GM12891 (cell line): ENCODE results near the gene LRRC72.

Experiments
- DNase-seq: peaks from one replicate; pipeline ENCODE4 v3.0.0; 2011; ENCODE audit warnings: low spot score; ENCODE audit not compliant: insufficient read length
- FAIRE-seq: peaks from 2 replicates; lab custom pipeline; 2011; peaks lifted over from hg19 to GRCh38; lab: Jason Lieb, UNC
- PAX5 ChIP-seq: IDR thresholded peaks from 2 replicates; pipeline ENCODE4 v1.6.1; 2011; ENCODE audit warnings: low read length, moderate library complexity, mild to moderate bottlenecking; ENCODE audit not compliant: insufficient read depth, severe bottlenecking
- POLR2A ChIP-seq: IDR thresholded peaks from 2 replicates; pipeline ENCODE4 v1.6.1; 2011; ENCODE audit warnings: low read depth, low read length, control low read depth
- POLR2AphosphoS5 ChIP-seq: IDR thresholded peaks from 2 replicates; pipeline ENCODE4 v1.6.1; 2011; ENCODE audit warnings: low read depth, low read length, control low read depth
- POU2F2 ChIP-seq: IDR thresholded peaks from 2 replicates; pipeline ENCODE4 v1.6.1; 2011; ENCODE audit warnings: low read depth, mild to moderate bottlenecking, control low read depth, low read length, moderate library complexity
- SPI1 ChIP-seq: IDR thresholded peaks from 2 replicates; pipeline ENCODE4 v1.6.1; 2011; ENCODE audit warnings: low read depth, low read length, control low read depth
- TAF1 ChIP-seq: IDR thresholded peaks from 2 replicates; pipeline ENCODE4 v1.6.1; 2011; ENCODE audit warnings: low read depth, low read length, control low read depth

The LRRC72 gene

DNA sequence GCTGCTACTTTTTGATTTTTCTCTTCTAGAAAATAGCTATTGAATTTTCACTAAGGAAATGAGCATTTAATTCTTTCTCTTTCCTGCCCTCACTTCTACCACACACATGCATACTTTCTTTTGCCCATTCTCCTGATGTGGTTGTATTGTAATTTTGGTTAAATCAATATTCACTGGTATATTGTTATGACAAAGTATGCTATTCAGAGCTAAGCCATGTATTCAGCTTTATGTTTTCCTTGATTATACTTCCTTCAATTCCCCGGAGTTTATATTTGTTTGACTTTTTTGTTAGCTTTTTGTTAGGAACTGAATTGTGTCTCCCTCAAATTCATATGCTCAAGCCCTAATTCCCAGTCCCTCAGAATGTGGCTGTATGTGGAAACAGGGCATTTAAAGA is 24.0 kb downstream of the LRRC72 start:
- DNase-seq (no peak), FAIRE-seq (no peak)
- no peak for TF ChIP-seq POLR2AphosphoS5
- TF ChIP-seq PAX5 = no peak
- TF ChIP-seq TAF1 = no peak
- TF ChIP-seq SPI1 = no peak
- TF ChIP-seq POU2F2 = no peak
- no peak for TF ChIP-seq POLR2A

DNA sequence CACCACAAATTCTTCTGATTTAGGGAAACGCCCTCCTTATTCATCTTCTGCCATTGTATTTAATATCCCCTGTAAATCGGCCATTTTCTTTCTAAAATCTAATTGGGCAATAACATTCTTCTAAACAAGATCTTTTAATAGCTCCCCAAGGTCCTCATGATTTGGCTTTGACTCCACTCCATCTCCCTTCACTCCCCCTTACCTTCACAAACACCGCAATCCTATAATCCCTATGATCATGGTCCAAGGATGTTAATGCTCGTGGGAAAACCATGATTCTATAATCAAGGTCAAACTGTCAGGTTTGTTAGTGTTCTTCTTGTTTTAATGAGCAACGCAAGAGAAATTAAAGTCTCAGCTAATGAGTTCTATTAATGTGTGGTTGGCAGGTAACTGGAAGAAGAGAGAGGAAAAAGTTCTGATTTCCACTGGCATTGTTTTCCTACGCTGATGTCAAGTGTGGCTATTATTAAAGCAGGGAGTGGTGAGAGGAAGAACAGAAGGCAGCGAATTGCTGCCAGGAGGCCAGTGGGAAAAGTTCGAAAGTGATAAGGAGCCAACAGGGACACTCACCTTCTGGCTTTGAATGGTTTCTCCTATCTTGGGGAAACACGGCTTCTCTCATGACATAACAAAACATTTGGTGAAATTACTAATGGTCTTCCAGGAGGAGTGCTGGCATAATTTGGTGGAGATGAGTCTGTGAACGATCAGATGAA is 28.1 kb downstream of the LRRC72 start:
- FAIRE-seq = no peak
- TF ChIP-seq SPI1 (no peak), PAX5 (no peak), POU2F2 (no peak), POLR2A (no peak), POLR2AphosphoS5 (no peak), TAF1 (no peak)
- DNase-seq = no peak

DNA sequence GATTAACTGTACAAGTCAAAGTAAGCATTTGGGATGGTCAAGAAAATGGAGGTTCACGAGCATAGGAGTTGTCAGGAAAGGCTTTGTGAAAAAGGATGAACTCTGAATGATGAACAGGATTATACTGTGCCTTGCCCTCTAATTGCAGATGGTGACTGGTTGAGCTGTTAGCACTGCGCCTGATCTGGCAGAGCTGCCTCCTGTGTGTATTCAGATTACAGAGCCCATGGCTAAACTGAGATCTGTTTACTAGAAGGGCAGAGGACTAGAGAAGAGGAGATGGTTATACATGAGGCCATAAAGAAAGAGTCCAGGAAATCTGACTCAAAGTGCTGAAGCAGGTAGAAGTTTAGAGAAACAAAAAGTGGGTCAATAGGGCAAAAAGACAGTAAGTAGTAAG is 29.7 kb downstream of the LRRC72 start:
- DNase-seq = no peak
- FAIRE-seq = no peak
- TF ChIP-seq PAX5 (no peak), POU2F2 (no peak), POLR2AphosphoS5 (no peak), POLR2A (no peak), TAF1 (no peak), SPI1 (no peak)

DNA sequence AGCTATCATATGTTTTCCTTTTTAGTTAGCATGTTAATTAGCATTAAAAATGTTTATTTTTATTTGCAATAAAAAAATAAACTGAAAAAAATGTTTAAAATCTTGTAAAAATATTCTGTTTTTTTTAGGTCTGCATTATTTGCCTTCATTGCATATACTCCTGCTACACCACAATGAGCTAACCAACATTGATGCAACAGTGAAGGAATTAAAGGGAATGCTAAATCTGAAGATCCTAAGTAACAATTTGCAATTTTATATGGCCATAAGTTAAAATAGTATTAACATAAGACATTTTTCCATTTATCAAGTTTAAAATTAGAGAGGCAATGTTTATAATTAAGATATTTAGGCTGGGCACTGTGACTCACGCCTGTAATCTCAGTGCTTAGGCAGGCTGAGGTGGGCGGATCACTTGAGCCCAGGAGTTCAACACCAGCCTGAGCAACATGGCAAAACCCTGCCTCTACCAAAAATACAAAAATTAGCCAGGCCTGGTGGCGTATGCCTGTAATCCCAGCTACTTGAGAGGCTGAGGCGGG is 32.2 kb downstream of the LRRC72 start:
- DNase-seq = no peak
- TF ChIP-seq POU2F2 = no peak
- no peak for TF ChIP-seq PAX5
- TF ChIP-seq POLR2A = no peak
- no peak for TF ChIP-seq POLR2AphosphoS5
- no peak for TF ChIP-seq SPI1
- FAIRE-seq = no peak

DNA sequence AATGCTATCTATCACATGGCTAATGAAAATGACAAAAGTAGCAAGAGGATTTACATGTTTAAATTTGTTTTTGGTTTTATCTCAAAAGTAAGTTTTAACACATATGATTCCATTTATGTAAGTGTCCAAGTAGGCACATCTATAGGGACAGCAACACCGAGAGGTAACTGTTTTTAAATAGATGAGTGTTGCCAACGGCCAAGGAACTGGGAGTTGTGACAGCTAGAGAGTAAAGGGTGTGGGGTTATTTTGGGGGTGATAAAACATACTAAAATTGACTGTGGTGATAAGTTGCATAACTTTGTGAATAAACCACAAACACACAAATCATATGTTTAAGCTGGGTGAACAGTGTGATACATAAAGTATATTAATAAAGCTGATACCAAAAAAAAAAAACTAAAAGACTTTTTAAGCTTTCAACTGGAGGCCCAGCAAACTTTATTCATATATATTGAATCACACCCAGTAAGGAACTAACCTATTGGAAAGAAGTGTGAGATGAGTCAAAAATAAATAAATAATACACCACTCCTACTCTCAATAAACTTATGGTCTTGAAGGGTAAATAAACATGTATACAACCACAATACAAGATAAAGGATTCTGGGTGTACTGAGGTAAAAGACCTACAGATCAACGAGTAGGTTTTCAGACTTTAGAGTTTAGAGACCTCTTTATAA is 33.0 kb downstream of the LRRC72 start:
- no peak for FAIRE-seq
- TF ChIP-seq PAX5 = no peak
- TF ChIP-seq POLR2A = no peak
- no peak for TF ChIP-seq POLR2AphosphoS5
- TF ChIP-seq POU2F2 = no peak
- TF ChIP-seq TAF1 = no peak
- no peak for TF ChIP-seq SPI1
- no peak for DNase-seq

DNA sequence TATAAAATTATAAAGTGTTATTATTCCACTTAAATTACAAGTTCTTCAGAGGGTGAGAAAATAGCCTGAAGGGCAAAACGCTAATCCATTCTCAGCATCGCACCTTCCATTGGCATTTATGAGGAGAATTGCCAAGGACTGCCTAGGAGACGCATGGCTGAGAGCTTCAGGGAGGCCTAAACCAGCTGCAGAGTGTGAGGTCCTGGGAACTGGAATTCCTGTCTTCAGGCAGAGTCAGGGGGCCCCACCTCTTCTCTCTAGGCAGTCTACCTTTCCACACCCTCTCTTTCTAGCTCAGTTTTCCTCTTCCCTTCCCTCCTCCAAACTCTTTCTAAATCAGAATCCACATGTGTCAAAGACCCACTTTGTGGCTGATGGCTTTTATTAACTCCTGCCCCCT is 35.3 kb downstream of the LRRC72 start:
- FAIRE-seq = no peak
- no peak for DNase-seq
- no peak for TF ChIP-seq TAF1
- TF ChIP-seq PAX5 = no peak
- no peak for TF ChIP-seq POLR2A
- TF ChIP-seq POU2F2 = no peak
- TF ChIP-seq SPI1 = no peak
- no peak for TF ChIP-seq POLR2AphosphoS5

DNA sequence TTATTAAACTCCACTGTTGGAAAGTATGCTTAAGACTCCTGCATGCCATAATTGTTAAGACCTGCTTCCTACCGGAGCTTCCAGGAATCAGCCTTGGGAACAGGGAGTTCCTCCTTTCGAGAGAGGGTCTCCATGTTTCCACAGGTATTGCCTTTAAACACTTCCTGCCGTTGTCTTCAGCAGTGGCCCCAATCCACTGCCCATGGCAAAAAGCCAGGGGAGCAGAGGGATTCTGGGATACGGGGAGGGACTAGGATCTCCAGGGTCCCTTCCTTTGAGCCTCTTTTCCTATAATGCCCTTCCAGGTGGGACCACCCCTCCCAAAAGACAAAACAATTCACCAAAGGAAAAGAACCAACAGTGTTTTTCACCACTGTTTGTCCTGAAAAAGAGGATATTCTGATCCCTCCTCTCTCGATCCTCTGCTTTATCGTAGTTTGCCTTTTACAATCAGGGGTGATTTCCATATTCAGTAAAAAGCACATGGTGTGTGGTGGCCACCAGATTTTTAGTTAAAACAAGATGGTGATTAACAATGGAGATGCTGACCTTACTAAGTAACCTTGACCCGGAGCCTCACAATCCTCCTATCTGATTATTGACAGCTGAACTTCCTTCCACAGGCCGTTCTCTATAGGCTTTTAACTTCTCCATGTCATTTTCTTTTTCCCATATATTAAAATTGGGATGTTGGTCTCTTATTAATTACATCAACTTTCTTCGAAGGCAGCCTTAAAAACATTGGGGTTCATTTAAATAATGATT is 36.0 kb downstream of the LRRC72 start:
- TF ChIP-seq SPI1 (no peak), POLR2AphosphoS5 (no peak), TAF1 (no peak), POU2F2 (no peak), POLR2A (no peak), PAX5 (no peak)
- no peak for DNase-seq
- FAIRE-seq = no peak

DNA sequence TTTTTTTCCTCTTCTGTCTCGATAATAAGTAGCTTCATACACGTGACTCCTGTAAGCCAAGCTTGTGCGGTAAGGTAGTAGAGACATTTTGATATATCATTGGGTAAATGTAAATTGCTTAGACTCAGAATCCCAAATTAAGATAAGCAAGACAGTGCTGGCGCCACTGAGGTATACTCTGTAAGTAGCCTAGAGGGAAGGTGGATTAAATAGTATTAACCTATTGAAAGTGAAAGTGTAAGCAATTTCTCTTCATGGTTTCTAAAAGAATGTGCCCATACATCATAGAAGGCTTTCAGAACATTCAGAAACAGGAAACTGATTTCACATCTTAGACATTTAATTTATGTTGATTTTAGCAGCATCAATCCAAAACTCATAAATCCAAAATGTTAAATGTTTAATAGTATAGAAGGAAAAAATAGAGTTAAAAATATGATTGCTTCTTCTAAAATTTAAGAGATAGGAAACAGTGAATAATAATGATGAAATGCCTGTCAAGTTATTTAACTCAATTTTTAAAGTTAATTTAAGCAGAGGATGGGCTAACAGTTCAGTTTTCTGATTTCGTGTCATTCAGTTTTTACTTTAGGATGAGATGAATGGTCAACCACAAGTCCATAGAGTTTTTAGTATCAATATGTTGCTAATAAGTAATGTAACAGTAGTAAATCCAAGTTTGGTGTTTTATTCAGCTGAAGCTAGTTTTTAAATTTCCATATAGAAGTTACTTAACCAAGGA is 36.8 kb downstream of the LRRC72 start:
- TF ChIP-seq POLR2A (no peak), POU2F2 (no peak), TAF1 (no peak), POLR2AphosphoS5 (no peak), SPI1 (no peak)
- FAIRE-seq (no peak), DNase-seq (no peak)
